Panc1 (cell line): Measurements from ENCODE around the gene SLC25A17.

ENCODE experiments used
- CTCF ChIP-seq: fragments of 450-650 bp; IDR thresholded peaks from 2 replicates; pipeline ENCODE4 v1.5.1; 2017; ENCODE audit warnings: mild to moderate bottlenecking
- POLR2AphosphoS5 ChIP-seq: IDR thresholded peaks from 2 replicates; pipeline ENCODE4 v1.6.1; 2012; ENCODE audit warnings: mild to moderate bottlenecking, low read depth, low read length, moderate library complexity
- SIN3A ChIP-seq: IDR thresholded peaks from 2 replicates; pipeline ENCODE4 v1.6.1; 2012; ENCODE audit warnings: low read depth, mild to moderate bottlenecking, low read length, moderate library complexity, borderline replicate concordance; ENCODE audit not compliant: insufficient read depth

GRCh38 chr22:40834619-40835018 lies 15.5 kb upstream of the SLC25A17 start:
- TF ChIP-seq POLR2AphosphoS5 (no peak), CTCF (no peak), SIN3A (no peak)
